Neuronal stem cell (in vitro differentiated cells): ENCODE data around the gene FOXN3.

Experiments
- DNase-seq: peaks from one replicate; pipeline ENCODE4 v3.0.0-alpha.2; 2013; ENCODE audit warnings: low spot score
- H2AFZ ChIP-seq: one replicate; pipeline ENCODE4 v1.6.1; 2013; ENCODE audit warnings: mild to moderate bottlenecking, low read length, inconsistent platforms
- H2AK5ac ChIP-seq: 2 replicates; pipeline ENCODE4 v1.6.1; 2013; ENCODE audit warnings: low read depth, mild to moderate bottlenecking, inconsistent platforms, low read length, moderate library complexity, mixed read lengths
- H2BK120ac ChIP-seq: 2 replicates; pipeline ENCODE4 v1.6.1; 2013; ENCODE audit warnings: low read depth, mild to moderate bottlenecking, inconsistent platforms, low read length, moderate library complexity, mixed read lengths
- H2BK12ac ChIP-seq: one replicate; pipeline ENCODE4 v1.6.1; 2013; ENCODE audit warnings: low read length, inconsistent platforms
- H2BK15ac ChIP-seq: 2 replicates; pipeline ENCODE4 v1.6.1; 2013; ENCODE audit warnings: mild to moderate bottlenecking, low read length, inconsistent platforms, mixed read lengths
- H2BK5ac ChIP-seq: one replicate; pipeline ENCODE4 v1.6.1; 2013; ENCODE audit warnings: inconsistent platforms, mild to moderate bottlenecking, low read length, moderate library complexity
- H3K14ac ChIP-seq: one replicate; pipeline ENCODE4 v1.6.1; 2013; ENCODE audit warnings: low read length, inconsistent platforms
- H3K18ac ChIP-seq: 2 replicates; pipeline ENCODE4 v1.6.1; 2013; ENCODE audit warnings: low read length, inconsistent platforms
- H3K23ac ChIP-seq: 2 replicates; pipeline ENCODE4 v1.6.1; 2013; ENCODE audit warnings: low read depth, mild to moderate bottlenecking, mixed read lengths, low read length, inconsistent platforms; ENCODE audit not compliant: poor library complexity
- H3K27ac ChIP-seq: replicated peaks from 3 replicates; pipeline ENCODE4 v1.5.1; 2013; ENCODE audit warnings: low read length, inconsistent platforms
- H3K27me3 ChIP-seq, 3 experiments: 2 replicates each; pipeline ENCODE4 v1.6.1; 2013; ENCODE audit warnings: low read length in 3 of 3, mild to moderate bottlenecking in 2 of 3, inconsistent platforms in 1 of 3, low read depth in 1 of 3, mixed read lengths in 1 of 3, moderate library complexity in 1 of 3; ENCODE audit not compliant: control insufficient read depth in 3 of 3, insufficient read depth in 3 of 3
- H3K36me3 ChIP-seq, 2 donors: replicated peaks in 1 of 2; 2 replicates each; pipeline ENCODE4 v1.6.1; 2013; ENCODE audit warnings: low read length in 2 of 2; ENCODE audit not compliant: control insufficient read depth in 2 of 2, insufficient read depth in 2 of 2
- H3K4ac ChIP-seq: 2 replicates; pipeline ENCODE4 v1.6.1; 2013; ENCODE audit warnings: inconsistent platforms, mild to moderate bottlenecking, low read length, moderate library complexity
- H3K4me1 ChIP-seq, 2 donors: 1 replicate in 1 of 2; 2 replicates in 1 of 2; pipeline ENCODE4 v1.6.1; 2013; ENCODE audit warnings: low read length in 2 of 2, low read depth in 1 of 2; ENCODE audit not compliant: control insufficient read depth in 2 of 2, insufficient read depth in 1 of 2
- H3K4me2 ChIP-seq: one replicate; pipeline ENCODE4 v1.6.1; 2013; ENCODE audit warnings: mild to moderate bottlenecking, low read length, inconsistent platforms; ENCODE audit not compliant: insufficient read depth, poor library complexity, severe bottlenecking
- H3K4me3 ChIP-seq, 2 donors: 2 replicates each; pipeline ENCODE4 v1.5.1; 2013; ENCODE audit warnings: low read length in 2 of 2, mild to moderate bottlenecking in 2 of 2, inconsistent platforms in 1 of 2, moderate library complexity in 1 of 2
- H3K79me1 ChIP-seq: one replicate; pipeline ENCODE4 v1.6.1; 2013; ENCODE audit warnings: low read depth, mild to moderate bottlenecking, inconsistent platforms, low read length, moderate library complexity
- H3K9ac ChIP-seq: one replicate; pipeline ENCODE4 v1.6.1; 2013; ENCODE audit warnings: mild to moderate bottlenecking, low read depth, low read length, inconsistent platforms; ENCODE audit not compliant: poor library complexity
- H3K9me3 ChIP-seq, 2 donors: replicated peaks in 1 of 2; 2 replicates each; pipeline versions ENCODE3 to v1.6.1; 2013; ENCODE audit warnings: low read length in 2 of 2, mild to moderate bottlenecking in 2 of 2, inconsistent platforms in 1 of 2, low read depth in 1 of 2, mixed read lengths in 1 of 2, moderate library complexity in 1 of 2; ENCODE audit not compliant: control insufficient read depth in 2 of 2, insufficient read depth in 1 of 2
- H4K8ac ChIP-seq: one replicate; pipeline ENCODE4 v1.6.1; 2013; ENCODE audit warnings: low read depth, mild to moderate bottlenecking, inconsistent platforms, low read length, moderate library complexity
- H4K91ac ChIP-seq: one replicate; pipeline ENCODE4 v1.6.1; 2013; ENCODE audit warnings: low read length, low read depth, mild to moderate bottlenecking, inconsistent platforms; ENCODE audit not compliant: poor library complexity
- WGBS, 2 donors: extraction: QIAGEN DNeasy Blood & Tissue Kit; methylation state at CpG; one replicate each; pipeline ENCODE4 v1.1.7; 2013; ENCODE audit warnings: missing lambda C conversion rate in 2 of 2, mixed read lengths in 1 of 2; ENCODE audit not compliant: insufficient read length in 2 of 2, insufficient replicate concordance in 1 of 2; ENCODE audit errors: extremely low coverage in 2 of 2; 5-methylcytosine and 5-hydroxymethylcytosine counted together

The FOXN3 gene

GRCh38 chr14:89319687-89320086, 97.3 kb downstream of the FOXN3 start:
- Histone ChIP-seq H2AFZ (no peak overlapping the region), H3K9ac (no peak overlapping the region), H3K18ac (no peak overlapping the region), H4K91ac (no peak overlapping the region), H2AK5ac (no peak overlapping the region), H3K23ac (no peak overlapping the region), H2BK15ac (no peak overlapping the region), H3K4me3 (no peak overlapping the region), H3K27ac (no peak overlapping the region), H2BK12ac (no peak overlapping the region), H3K4ac (no peak overlapping the region), H3K9me3 (peaks cover 8 to 16% of the 10 kb centered on the region in 2 donors), H3K4me2 (no peak overlapping the region), H2BK5ac (no peak overlapping the region), H2BK120ac (no peak overlapping the region), H3K79me1 (no peaks in the 10 kb centered on the region), H3K36me3 (peaks cover 0 to 4% of the 10 kb centered on the region in 2 donors), H3K4me1 (no peaks in the 10 kb centered on the region), H3K14ac (no peak overlapping the region), H4K8ac (no peak overlapping the region), H3K27me3 (no peaks in the 10 kb centered on the region)
- WGBS, 2 donors: no CpG with 5 or more reads among the region's 4 CpGs
- no peak for DNase-seq

DNA sequence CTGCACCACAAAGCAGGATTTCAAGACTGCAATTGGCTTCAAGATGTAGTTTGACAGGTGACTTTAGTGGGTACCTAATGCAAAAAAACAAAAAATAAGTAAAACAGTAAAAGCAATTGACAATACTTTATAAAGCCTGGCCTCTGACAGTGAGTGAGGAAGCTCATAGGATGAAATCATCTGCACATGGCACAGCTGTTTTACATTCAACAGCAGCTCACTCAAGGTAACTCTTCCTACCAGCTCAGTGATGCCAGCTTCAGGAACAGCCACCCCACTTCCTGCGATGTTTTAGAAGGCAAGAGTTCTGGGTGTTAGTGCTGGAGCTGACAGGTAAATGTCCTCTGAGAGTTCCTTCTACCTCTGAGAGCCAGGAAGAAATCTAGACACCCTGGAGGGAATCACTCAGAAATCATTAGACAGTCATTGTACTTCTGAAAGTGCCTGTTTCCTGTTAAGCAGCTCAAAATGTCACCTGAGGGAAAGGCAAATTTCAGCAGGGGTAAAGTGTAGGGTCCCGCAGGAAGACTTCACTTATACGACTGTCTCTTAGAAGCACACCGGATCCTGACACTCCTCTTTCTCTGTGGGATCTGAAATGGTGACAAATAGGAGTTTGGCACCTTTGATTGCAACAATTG, 99.9 kb downstream of the FOXN3 start:
- no peak overlapping the region for H3K23ac ChIP-seq
- no peaks in the 10 kb centered on the region for H3K79me1 ChIP-seq
- H3K18ac ChIP-seq: no peak overlapping the region
- no peak overlapping the region for H2AFZ ChIP-seq
- no peak overlapping the region for H3K4ac ChIP-seq
- H2BK15ac ChIP-seq: no peak overlapping the region
- H4K91ac ChIP-seq: no peak overlapping the region
- no peak for DNase-seq
- no CpG with 5 or more reads among the region's 4 CpGs for WGBS, 2 donors
- H3K4me3 ChIP-seq: no peak overlapping the region
- no peaks in the 10 kb centered on the region for H3K27me3 ChIP-seq
- H2BK120ac ChIP-seq: no peak overlapping the region
- H2AK5ac ChIP-seq: no peak overlapping the region
- H3K4me2 ChIP-seq: no peak overlapping the region
- no peak overlapping the region for H3K27ac ChIP-seq
- H3K14ac ChIP-seq: no peak overlapping the region
- no peaks in the 10 kb centered on the region for H3K4me1 ChIP-seq
- H4K8ac ChIP-seq: no peak overlapping the region
- no peak overlapping the region for H2BK12ac ChIP-seq
- no peak overlapping the region for H3K9ac ChIP-seq
- H2BK5ac ChIP-seq: no peak overlapping the region
- H3K9me3 ChIP-seq: peaks cover 8 to 16% of the 10 kb centered on the region in 2 donors
- peaks cover 0 to 4% of the 10 kb centered on the region in 2 donors for H3K36me3 ChIP-seq

GRCh38 chr14:89315493-89316470, 101.3 kb downstream of the FOXN3 start:
- Histone ChIP-seq H3K14ac (no peak overlapping the region), H3K9me3 (peaks cover 8 to 16% of the 10 kb centered on the region in 2 donors), H2BK5ac (no peak overlapping the region), H3K79me1 (no peaks in the 10 kb centered on the region), H3K36me3 (peaks cover 0 to 4% of the 10 kb centered on the region in 2 donors), H3K4ac (no peak overlapping the region), H4K91ac (no peak overlapping the region), H3K23ac (no peak overlapping the region), H3K27me3 (no peaks in the 10 kb centered on the region), H3K27ac (no peak overlapping the region), H2AK5ac (no peak overlapping the region), H2AFZ (no peak overlapping the region), H3K4me2 (no peak overlapping the region), H3K4me3 (no peak overlapping the region), H4K8ac (no peak overlapping the region), H2BK120ac (no peak overlapping the region), H3K4me1 (no peaks in the 10 kb centered on the region), H3K9ac (no peak overlapping the region), H2BK12ac (no peak overlapping the region), H2BK15ac (no peak overlapping the region), H3K18ac (no peak overlapping the region)
- WGBS, 2 donors: no CpG with 5 or more reads among the region's 10 CpGs
- DNase-seq: no peak

GRCh38 chr14:89314274-89314673, 102.8 kb downstream of the FOXN3 start:
- no peak overlapping the region for H4K8ac ChIP-seq
- H3K27ac ChIP-seq: no peak overlapping the region
- no peak overlapping the region for H2BK12ac ChIP-seq
- WGBS, 2 donors: no CpG with 5 or more reads among the region's 2 CpGs
- no peak overlapping the region for H3K4ac ChIP-seq
- peaks cover 0 to 4% of the 10 kb centered on the region in 2 donors for H3K36me3 ChIP-seq
- H3K4me3 ChIP-seq: no peak overlapping the region
- no peak overlapping the region for H2AFZ ChIP-seq
- no peak overlapping the region for H2BK15ac ChIP-seq
- H2BK120ac ChIP-seq: no peak overlapping the region
- peaks cover 5 to 6% of the 10 kb centered on the region in 2 donors for H3K9me3 ChIP-seq
- no peak overlapping the region for H3K4me2 ChIP-seq
- H3K23ac ChIP-seq: no peak overlapping the region
- H3K18ac ChIP-seq: no peak overlapping the region
- no peaks in the 10 kb centered on the region for H3K4me1 ChIP-seq
- DNase-seq: no peak
- no peak overlapping the region for H2BK5ac ChIP-seq
- H3K79me1 ChIP-seq: no peaks in the 10 kb centered on the region
- H2AK5ac ChIP-seq: no peak overlapping the region
- no peak overlapping the region for H3K9ac ChIP-seq
- no peak overlapping the region for H4K91ac ChIP-seq
- H3K27me3 ChIP-seq: no peaks in the 10 kb centered on the region
- H3K14ac ChIP-seq: no peak overlapping the region
